B cell (primary cell): ENCODE measurements around the gene INPP5B. TPM values are rescaled to one million over a fixed set of nuclear protein-coding genes. Genes with fewer than 3 reads are reported as not detected.

Experiments used
- ATAC-seq: fragments of 200-7000 bp; cut with Tn5 transposase; one replicate; pipeline ENCODE4 v1.10.0; 2021; ENCODE audit warnings: low read depth, mild to moderate bottlenecking, moderate number of reproducible peaks, moderate library complexity
- CTCF ChIA-PET: fragments of 350-600 bp; sonication (Branson Sonifier 250); formaldehyde crosslinking; loops from one replicate; lab custom pipeline; 2021; ENCODE audit warnings: antibody characterized with exemption, inconsistent platforms; lab: Charles Lee
- POLR2A ChIA-PET: fragments of 350-600 bp; sonication (Branson Sonifier 250); formaldehyde crosslinking; loops from one replicate; lab custom pipeline; 2021; ENCODE audit warnings: antibody characterized with exemption; lab: Charles Lee
- DNase-seq: peaks from one replicate; pipeline ENCODE4 v3.0.0; 2013
- H2AFZ ChIP-seq: 2 replicates; pipeline ENCODE4 v1.6.1; 2012; ENCODE audit warnings: mild to moderate bottlenecking, low read depth, low read length; ENCODE audit not compliant: insufficient read depth, poor library complexity, severe bottlenecking
- H3K27ac ChIP-seq, 2 donors: 1 replicate in 1 of 2; 2 replicates in 1 of 2; pipeline ENCODE4 v1.5.1; 2012 to 2013; ENCODE audit warnings: low read length in 2 of 2, mild to moderate bottlenecking in 2 of 2, moderate library complexity in 1 of 2
- H3K27me3 ChIP-seq, 4 experiments: fragments of 200-600 bp in 1 of 4; sonication (generic) in 1 of 4; replicated peaks in 1 of 4; 1 replicate in 2 of 4; 2 replicates in 2 of 4; pipeline versions ENCODE4 v1.6.1 to v1.7.0; 2013 to 2016; ENCODE audit warnings: low read length in 3 of 4, mild to moderate bottlenecking in 2 of 4, mixed read lengths in 1 of 4, moderate library complexity in 1 of 4; ENCODE audit not compliant: insufficient read depth in 4 of 4, control insufficient read depth in 3 of 4; ENCODE audit errors: control extremely low read depth in 1 of 4
- H3K36me3 ChIP-seq, 2 experiments: replicated peaks in 1 of 2; 1 replicate in 1 of 2; 2 replicates in 1 of 2; pipeline versions ENCODE4 v1.6.1 to v1.7.1; 2013; ENCODE audit warnings: low read length in 1 of 2; ENCODE audit not compliant: insufficient read depth in 2 of 2, control insufficient read depth in 1 of 2; ENCODE audit errors: control extremely low read depth in 1 of 2, extremely low read depth in 1 of 2
- H3K4me1 ChIP-seq, 2 donors: fragments of 200-600 bp in 1 of 2; sonication (generic) in 1 of 2; 1 replicate in 1 of 2; 2 replicates in 1 of 2; pipeline versions ENCODE4 v1.5.1 to v1.6.1; 2013 to 2017; ENCODE audit warnings: low read length in 2 of 2; ENCODE audit not compliant: control insufficient read depth in 2 of 2, insufficient read depth in 2 of 2
- H3K4me2 ChIP-seq: replicated peaks from 2 replicates; pipeline ENCODE3; 2012; ENCODE audit warnings: mild to moderate bottlenecking, low read depth, low read length; ENCODE audit not compliant: poor library complexity, severe bottlenecking
- H3K4me3 ChIP-seq, 5 experiments: fragments of 200-600 bp in 1 of 5; sonication (generic) in 1 of 5; 1 replicate in 3 of 5; 2 replicates in 2 of 5; pipeline versions ENCODE4 v1.5.1 to v1.7.0; 2011 to 2016; ENCODE audit warnings: low read length in 4 of 5, mild to moderate bottlenecking in 4 of 5, low read depth in 2 of 5, control low read depth in 1 of 5, moderate library complexity in 1 of 5; ENCODE audit not compliant: insufficient read depth in 1 of 5; ENCODE audit errors: control extremely low read depth in 1 of 5, extremely low read depth in 1 of 5
- H3K79me2 ChIP-seq: fragments of 200-600 bp; sonication (generic); one replicate; pipeline ENCODE4 v1.6.0; 2016; ENCODE audit warnings: low read length; ENCODE audit not compliant: control insufficient read depth, insufficient read depth
- H3K9ac ChIP-seq: fragments of 200-600 bp; sonication (generic); 2 replicates; pipeline ENCODE4 v1.6.1; 2017; ENCODE audit warnings: mild to moderate bottlenecking, low read length, moderate library complexity
- H3K9me3 ChIP-seq, 3 donors: one replicate each; pipeline versions ENCODE4 v1.6.1 to v1.7.1; 2013; ENCODE audit warnings: low read length in 2 of 3; ENCODE audit not compliant: control insufficient read depth in 2 of 3, insufficient read depth in 1 of 3; ENCODE audit errors: control extremely low read depth in 1 of 3
- H4K20me1 ChIP-seq: 2 replicates; pipeline ENCODE4 v1.6.0; 2012; ENCODE audit warnings: mild to moderate bottlenecking, low read length; ENCODE audit not compliant: insufficient read depth, control insufficient read depth, poor library complexity, severe bottlenecking
- H3K27ac Mint-ChIP-seq: one replicate; pipeline ENCODE4 v1.8.0; 2021; ENCODE audit warnings: mixed read lengths
- H3K27me3 Mint-ChIP-seq: one replicate; pipeline ENCODE4 v1.8.0; 2021; ENCODE audit warnings: mixed read lengths
- H3K4me1 Mint-ChIP-seq: one replicate; pipeline ENCODE4 v1.8.0; 2021; ENCODE audit warnings: mixed read lengths
- H3K4me3 Mint-ChIP-seq: one replicate; pipeline ENCODE4 v1.8.0; 2021; ENCODE audit warnings: mixed read lengths
- H3K9me3 Mint-ChIP-seq: one replicate; pipeline ENCODE4 v1.8.0; 2022; ENCODE audit warnings: mixed read lengths; ENCODE audit not compliant: insufficient read depth
- EZH2 ChIP-seq: IDR thresholded peaks from 2 replicates; pipeline ENCODE4 v1.6.1; 2012; ENCODE audit warnings: borderline replicate concordance, low read depth, mild to moderate bottlenecking, moderate library complexity, low read length; ENCODE audit not compliant: insufficient read depth, poor library complexity, severe bottlenecking
- WGBS: methylation state at CpG from one replicate; pipeline ENCODE4 v1.1.5; 2013; ENCODE audit warnings: missing lambda C conversion rate; ENCODE audit not compliant: insufficient coverage; 5-methylcytosine and 5-hydroxymethylcytosine counted together
- intact Hi-C: fragments of 100-400 bp; cut with micrococcal nuclease; formaldehyde crosslinking; loops from one replicate; pipeline ENCODE4 v1.10.0; 2022
- polyA plus RNA-seq: library from polyadenylated mRNA; depleted of rRNA; stranded (reverse); fragments of >200 nt; gene quantifications from 2 replicates; pipeline ENCODE4 v1.2.3, GENCODE V29; 2012
- total RNA-seq, 2 donors: library from RNA; stranded (reverse); fragments of 120-200 nt in 1 of 2; gene quantifications; 1 replicate in 1 of 2; 2 replicates in 1 of 2; pipeline versions ENCODE4 v1.2.3 to v1.2.4, GENCODE V29; 2013 to 2022
- TF ChIP-seq, protein P1 (sequence below): fragments of 200-600 bp; IDR thresholded peaks from one replicate; pipeline ENCODE4 v1.8.0; 2022; ENCODE audit warnings: antibody characterized with exemption, mild to moderate bottlenecking

INPP5B gene
- total and polyA plus RNA-seq, 2 donors (not counting 1 experiment from before 2014, with no cell fraction given), result 45.4 to 63.3 TPM

DNA sequence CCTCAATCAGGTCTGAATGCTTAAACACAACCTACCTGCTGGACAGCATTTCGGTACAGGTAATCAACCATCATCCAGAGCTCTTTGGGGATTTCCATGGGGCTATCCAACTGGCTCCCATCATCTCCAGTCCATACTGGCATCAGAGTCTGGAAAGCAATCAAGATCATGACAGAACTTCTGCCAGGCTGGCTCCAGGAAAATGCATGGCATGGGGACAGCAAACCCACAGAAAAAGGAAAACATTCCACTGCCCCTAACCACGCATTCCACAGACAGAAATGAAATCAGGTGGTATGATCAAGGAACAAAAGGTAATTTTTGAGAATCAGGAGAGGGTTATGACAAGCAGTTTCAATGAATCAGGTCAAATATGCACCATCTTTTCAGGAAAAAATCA, 78.4 kb downstream of the INPP5B start:
- CTCF ChIA-PET, result no interaction called here
- H3K36me3 ChIP-seq, result peaks cover 24 to 47% of the 10 kb centered on the region in 2 experiments

GRCh38 chr1:37867784-37868183, 79.1 kb downstream of the INPP5B start:
- 100% methylated on average over 6 of the region's 6 CpGs for WGBS
- H3K27me3 Mint-ChIP-seq, result no peaks in the 10 kb centered on the region

More for the DNA sequence above, 78.4 kb downstream of the INPP5B start:
- H2AFZ ChIP-seq, result no peak overlapping the region
- TF ChIP-seq, protein P1, sequence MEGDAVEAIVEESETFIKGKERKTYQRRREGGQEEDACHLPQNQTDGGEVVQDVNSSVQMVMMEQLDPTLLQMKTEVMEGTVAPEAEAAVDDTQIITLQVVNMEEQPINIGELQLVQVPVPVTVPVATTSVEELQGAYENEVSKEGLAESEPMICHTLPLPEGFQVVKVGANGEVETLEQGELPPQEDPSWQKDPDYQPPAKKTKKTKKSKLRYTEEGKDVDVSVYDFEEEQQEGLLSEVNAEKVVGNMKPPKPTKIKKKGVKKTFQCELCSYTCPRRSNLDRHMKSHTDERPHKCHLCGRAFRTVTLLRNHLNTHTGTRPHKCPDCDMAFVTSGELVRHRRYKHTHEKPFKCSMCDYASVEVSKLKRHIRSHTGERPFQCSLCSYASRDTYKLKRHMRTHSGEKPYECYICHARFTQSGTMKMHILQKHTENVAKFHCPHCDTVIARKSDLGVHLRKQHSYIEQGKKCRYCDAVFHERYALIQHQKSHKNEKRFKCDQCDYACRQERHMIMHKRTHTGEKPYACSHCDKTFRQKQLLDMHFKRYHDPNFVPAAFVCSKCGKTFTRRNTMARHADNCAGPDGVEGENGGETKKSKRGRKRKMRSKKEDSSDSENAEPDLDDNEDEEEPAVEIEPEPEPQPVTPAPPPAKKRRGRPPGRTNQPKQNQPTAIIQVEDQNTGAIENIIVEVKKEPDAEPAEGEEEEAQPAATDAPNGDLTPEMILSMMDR, result no peak
- TF ChIP-seq EZH2, result no peak
- H3K79me2 ChIP-seq, result no peaks in the 10 kb centered on the region
- Mint-ChIP-seq H3K27me3 (no peaks in the 10 kb centered on the region), H3K4me3 (no peak overlapping the region), H3K4me1 (no peaks in the 10 kb centered on the region), H3K27ac (peak overlapping the region; percentile 34), H3K9me3 (no peaks in the 10 kb centered on the region)
- H3K27me3 ChIP-seq, result no peaks in the 10 kb centered on the region
- no peak overlapping the region for H3K4me2 ChIP-seq
- H3K9me3 ChIP-seq, result no peaks in the 10 kb centered on the region
- no peak overlapping the region for H3K9ac ChIP-seq
- H3K4me1 ChIP-seq, result no peaks in the 10 kb centered on the region
- H4K20me1 ChIP-seq, result no peaks in the 10 kb centered on the region
- no peak overlapping the region for H3K4me3 ChIP-seq
- H3K27ac ChIP-seq, result no peak overlapping the region
- WGBS, result 91% methylated on average over 1 of the region's 2 CpGs
- intact Hi-C loops, result no loop called here
- DNase-seq (no peak), ATAC-seq (no peak)
- POLR2A ChIA-PET, result no interaction called here

More at GRCh38 chr1:37867784-37868183, 79.1 kb downstream of the INPP5B start:
- Histone ChIP-seq H3K4me2 (no peak overlapping the region), H3K27ac (no peak overlapping the region), H3K4me1 (no peaks in the 10 kb centered on the region), H3K4me3 (no peak overlapping the region), H2AFZ (no peak overlapping the region), H3K9ac (no peak overlapping the region), H3K27me3 (no peaks in the 10 kb centered on the region), H3K9me3 (no peaks in the 10 kb centered on the region), H3K79me2 (no peaks in the 10 kb centered on the region), H4K20me1 (no peaks in the 10 kb centered on the region), H3K36me3 (peaks cover 20 to 41% of the 10 kb centered on the region in 2 experiments)
- Mint-ChIP-seq H3K4me1 (no peaks in the 10 kb centered on the region), H3K9me3 (no peaks in the 10 kb centered on the region), H3K27ac (no peak overlapping the region), H3K4me3 (no peak overlapping the region)
- no peak for DNase-seq
- ChIA-PET CTCF (no interaction called here), POLR2A (no interaction called here)
- intact Hi-C loops, result no loop called here
- ATAC-seq, result no peak
- TF ChIP-seq, protein P1, result no peak
- TF ChIP-seq EZH2, result no peak
